ENCODE results near the gene MANBA.
"Not testable (repeated sequence)": the region's sequence is repeated elsewhere in the genome, so short reads cannot be mapped to it uniquely, and the experiment has no call there.

MANBA gene

GRCh38 chr4:102761296-102761701 is 531 bp upstream of the MANBA start:
- DNase-seq, result no peak

- DNase-seq, result no peak
These were observed 730 bp downstream of the MANBA start for GRCh38 chr4:102759831-102760644.

- no peak for DNase-seq
These were observed 2.3 kb downstream of the MANBA start for GRCh38 chr4:102758241-102759160.

- no peak for DNase-seq
These were observed 3.1 kb downstream of the MANBA start for GRCh38 chr4:102757681-102758080.

- DNase-seq, result no peak
These were observed 6.7 kb downstream of the MANBA start for GRCh38 chr4:102754044-102754443.

GRCh38 chr4:102751941-102752340 is 8.8 kb downstream of the MANBA start:
- no peak for DNase-seq

GRCh38 chr4:102743352-102743751 is 17.4 kb downstream of the MANBA start:
- not testable (repeated sequence) for DNase-seq

GRCh38 chr4:102738802-102739201 is 22.0 kb downstream of the MANBA start:
- not testable (repeated sequence) for DNase-seq

GRCh38 chr4:102736636-102737549 is 23.9 kb downstream of the MANBA start:
- no peak for DNase-seq

GRCh38 chr4:102735582-102735981 is 25.2 kb downstream of the MANBA start:
- DNase-seq, result no peak

GRCh38 chr4:102734591-102735385 is 26.0 kb downstream of the MANBA start:
- DNase-seq, result no peak

- DNase-seq, result no peak
These were observed 26.7 kb downstream of the MANBA start for GRCh38 chr4:102734116-102734515.

- no peak for DNase-seq
These were observed 27.7 kb downstream of the MANBA start for GRCh38 chr4:102733084-102733483.

- no peak for DNase-seq
These were observed 28.1 kb downstream of the MANBA start for GRCh38 chr4:102732678-102733077.

GRCh38 chr4:102730968-102731533 is 29.7 kb downstream of the MANBA start:
- no peak for DNase-seq

GRCh38 chr4:102729486-102729885 is 31.3 kb downstream of the MANBA start:
- DNase-seq, result not testable (repeated sequence)

GRCh38 chr4:102726919-102727318 is 33.8 kb downstream of the MANBA start:
- DNase-seq, result not testable (repeated sequence)

GRCh38 chr4:102726068-102726467 is 34.7 kb downstream of the MANBA start:
- no peak for DNase-seq

- no peak for DNase-seq
These were observed 35.5 kb downstream of the MANBA start for GRCh38 chr4:102725229-102725628.

- DNase-seq, result no peak
These were observed 37.3 kb downstream of the MANBA start for GRCh38 chr4:102723511-102723910.

- DNase-seq, result no peak
These were observed 38.0 kb downstream of the MANBA start for GRCh38 chr4:102722740-102723139.
